Measurements from ENCODE around the gene HCK. TPM values are rescaled to one million over a fixed set of nuclear protein-coding genes. Genes with fewer than 3 reads are reported as not detected.
"Not testable (repeated sequence)": the region's sequence is repeated elsewhere in the genome, so short reads cannot be mapped to it uniquely, and the experiment has no call there.

The HCK gene
- total RNA-seq, 1 experiment from 2014 or later, result not detected

DNA sequence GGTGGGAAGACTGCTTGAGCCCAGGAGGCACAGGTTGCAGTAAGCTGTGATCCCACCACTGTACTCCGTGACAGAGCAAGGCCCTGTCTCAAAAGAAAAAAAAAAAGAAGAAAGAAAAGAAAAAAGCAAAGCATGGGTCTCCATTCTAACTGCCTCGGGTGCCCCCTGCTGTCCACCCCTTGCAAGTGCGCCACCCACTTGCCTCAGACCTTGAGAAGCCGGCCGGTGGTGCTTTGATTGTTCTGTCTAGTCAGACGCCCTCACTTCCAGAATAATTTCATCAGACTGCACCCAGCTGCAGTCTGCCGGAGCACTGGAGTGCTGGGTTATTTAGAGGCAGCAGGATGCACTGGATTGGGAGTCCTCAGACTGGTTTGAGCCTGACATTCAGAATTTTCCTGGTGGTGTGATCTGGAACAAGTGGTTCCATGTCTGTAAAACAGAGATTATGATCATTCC, 39.9 kb downstream of the HCK start:
- peak; percentile 68 for DNase-seq (ENCODE audit: low read depth)

GRCh38 chr20:32098786-32099185, 46.7 kb downstream of the HCK start:
- DNase-seq (ENCODE audit: low read depth), result no peak

- no peak for DNase-seq (ENCODE audit: low read depth)
Measured at GRCh38 chr20:32108814-32109391, 56.9 kb downstream of the HCK start.

- peak; percentile 97 for DNase-seq (ENCODE audit: low read depth)
Measured at GRCh38 chr20:32109392-32110172, 57.5 kb downstream of the HCK start, which contains the start of gene TM9SF4. Gene TM9SF4, plus strand, starts transcription at chr20:32109714. Its CDS starts 27 bp downstream, at chr20:32109741.

DNA sequence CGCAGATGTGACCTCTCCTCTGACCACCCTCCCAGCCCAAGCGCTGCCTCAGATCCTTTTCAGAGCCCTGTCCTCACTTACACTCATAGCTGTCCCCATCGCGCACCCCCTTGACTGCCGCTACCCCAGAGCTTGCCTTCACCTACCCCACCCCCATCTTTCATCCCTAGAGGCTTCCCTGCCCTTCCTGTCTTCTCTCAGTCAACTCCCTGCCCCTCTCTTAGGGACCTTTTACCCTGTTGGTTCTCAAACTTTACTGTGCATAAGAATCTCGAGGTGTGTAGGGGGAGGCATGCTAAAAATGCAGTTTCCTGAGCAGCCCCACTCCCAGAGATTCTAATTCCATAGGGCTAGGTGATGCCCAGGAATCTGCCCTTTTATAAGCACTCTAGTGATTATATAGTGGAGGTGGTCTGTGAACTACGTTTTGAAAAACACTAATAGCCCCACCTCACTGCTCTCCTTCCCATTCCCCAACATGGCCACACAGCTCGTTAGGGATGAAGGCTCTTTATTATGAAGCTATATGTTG, 58.2 kb downstream of the HCK start:
- DNase-seq (ENCODE audit: low read depth), result no peak

- DNase-seq (ENCODE audit: low read depth), result no peak
Measured at GRCh38 chr20:32110727-32111126, 58.7 kb downstream of the HCK start.

GRCh38 chr20:32111156-32111686, 59.2 kb downstream of the HCK start:
- no peak for DNase-seq (ENCODE audit: low read depth)

GRCh38 chr20:32111753-32112152, 59.7 kb downstream of the HCK start:
- DNase-seq (ENCODE audit: low read depth), result no peak

DNA sequence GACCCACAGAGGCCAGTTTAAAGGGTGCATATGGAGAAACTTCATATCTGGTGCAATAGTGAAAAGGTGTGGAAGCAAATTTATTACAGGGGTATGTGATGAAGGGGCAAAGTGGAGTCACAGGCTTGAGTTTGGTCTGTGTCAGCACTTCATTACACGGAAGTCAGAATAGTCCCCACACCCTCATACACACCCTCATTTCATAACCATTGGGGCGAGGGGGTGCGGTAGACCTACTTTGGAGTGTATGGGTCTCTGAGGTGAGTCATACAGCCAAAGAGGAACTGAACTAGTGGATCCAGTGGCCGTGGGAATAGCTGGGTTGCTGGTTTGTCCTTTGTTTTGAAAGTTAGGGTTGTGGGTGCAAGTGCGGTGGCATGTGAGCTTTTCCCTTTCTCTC, 60.8 kb downstream of the HCK start:
- DNase-seq (ENCODE audit: low read depth), result peak; percentile 16

DNA sequence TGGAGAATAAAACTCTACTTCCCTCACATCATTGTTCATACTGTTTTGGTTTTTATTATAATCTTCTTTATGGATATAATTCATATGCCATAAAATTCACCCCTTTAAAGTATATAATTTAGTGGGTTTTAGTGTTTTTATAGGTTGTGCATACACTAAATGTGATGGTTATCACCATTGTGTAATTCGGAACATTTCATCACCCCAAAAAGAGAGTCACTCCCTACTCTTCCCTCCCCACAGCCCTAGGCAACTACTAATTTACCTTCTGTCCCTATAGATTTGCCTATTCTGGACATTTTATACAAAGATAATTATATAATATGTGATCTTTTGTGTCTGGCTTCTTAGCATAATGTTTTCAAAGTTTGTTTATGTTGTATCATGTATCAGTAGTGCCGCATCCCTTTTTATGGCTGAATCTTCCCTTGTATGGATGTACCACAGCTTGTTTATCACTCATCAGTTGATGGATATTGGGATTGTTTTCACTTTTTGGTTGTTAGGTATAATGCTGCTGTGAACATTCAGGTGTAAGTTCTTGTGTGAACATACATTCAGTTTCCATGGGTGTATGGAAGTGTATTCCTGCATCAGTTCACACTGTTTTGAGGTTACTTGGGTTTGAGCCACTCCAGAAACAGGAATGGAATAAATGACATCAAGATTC, 61.7 kb downstream of the HCK start:
- DNase-seq (ENCODE audit: low read depth), result no peak

DNA sequence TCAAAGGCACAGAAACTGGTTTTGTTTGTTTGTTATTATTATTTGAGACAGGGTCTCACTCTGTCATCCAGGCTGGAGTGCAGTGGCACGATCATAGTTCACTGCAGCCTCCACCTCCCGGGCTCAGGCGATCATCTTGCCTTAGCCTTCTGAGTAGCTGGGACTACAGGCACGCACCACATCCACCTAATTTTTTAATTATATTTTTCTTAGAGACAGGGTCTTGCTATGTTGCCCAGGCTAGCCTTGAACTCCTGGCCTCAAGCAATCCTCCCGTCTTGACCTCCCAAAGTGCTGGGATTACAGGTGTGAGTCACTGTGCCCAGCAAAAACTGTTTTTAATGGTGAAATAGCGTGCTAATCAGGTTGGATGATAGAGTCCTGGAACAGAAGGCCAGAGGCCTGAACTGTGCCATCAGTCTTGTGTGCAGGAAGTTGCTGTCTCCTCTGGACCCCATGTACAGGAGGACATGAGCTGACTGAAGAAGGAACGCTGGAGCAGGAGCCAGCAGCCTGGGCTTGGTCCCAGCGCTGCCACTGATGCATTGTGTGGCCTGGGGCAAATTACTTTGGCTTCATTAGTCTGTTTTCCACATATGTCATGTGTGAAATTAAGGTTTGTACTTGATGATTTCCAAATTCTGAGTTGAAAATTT, 62.4 kb downstream of the HCK start:
- peak; percentile 15 for DNase-seq (ENCODE audit: low read depth)

DNA sequence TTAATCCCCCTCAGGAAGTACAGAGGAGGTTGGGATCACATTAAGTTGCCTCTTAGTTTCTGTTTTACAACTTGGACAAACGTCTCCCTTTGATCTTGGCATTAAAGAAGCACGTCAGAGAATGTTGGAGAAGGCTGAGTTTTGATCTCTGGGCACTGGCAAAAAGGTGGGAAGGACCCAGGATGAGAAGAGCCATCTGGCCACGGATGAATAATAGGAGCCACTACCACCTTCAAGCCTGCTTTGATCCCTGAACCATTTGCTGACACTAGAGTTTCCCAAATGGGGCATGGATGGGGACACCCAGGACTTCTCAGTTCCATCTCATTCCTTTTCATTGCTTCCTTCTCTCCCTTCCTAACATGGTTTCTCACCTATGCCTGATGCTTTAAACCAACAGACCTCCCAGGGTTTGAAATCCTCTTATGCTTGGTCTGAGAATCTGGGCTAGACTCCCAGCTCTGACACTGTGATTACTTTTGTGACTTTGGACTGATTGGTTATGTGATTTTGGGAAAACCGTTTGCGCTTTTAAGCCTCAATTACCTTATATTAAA, 63.2 kb downstream of the HCK start:
- no peak for DNase-seq (ENCODE audit: low read depth)

- no peak for DNase-seq (ENCODE audit: low read depth)
Measured at GRCh38 chr20:32116079-32116521, 64.1 kb downstream of the HCK start.

DNA sequence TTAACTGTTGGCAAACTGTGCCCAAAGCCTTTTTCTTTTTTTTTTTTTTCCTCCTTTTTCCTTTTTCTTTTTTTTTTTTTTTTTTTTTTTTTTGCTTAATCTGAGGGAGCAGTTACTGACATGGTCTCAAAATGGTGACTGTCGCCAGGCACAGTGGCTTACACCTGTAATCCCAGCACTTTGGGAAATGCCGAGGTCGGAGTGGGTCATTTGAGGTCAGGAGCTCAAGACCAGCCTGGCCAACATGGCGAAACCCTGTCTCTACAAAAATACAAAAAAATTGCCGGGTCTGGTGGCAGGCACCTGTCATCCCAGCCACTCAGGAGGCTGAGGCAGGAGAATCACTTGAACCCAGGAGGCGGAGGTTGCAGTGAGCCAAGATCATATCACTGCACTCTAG, 64.8 kb downstream of the HCK start:
- not testable (repeated sequence) for DNase-seq (ENCODE audit: low read depth)

- not testable (repeated sequence) for DNase-seq (ENCODE audit: low read depth)
Measured at GRCh38 chr20:32118427-32118826, 66.4 kb downstream of the HCK start.

DNA sequence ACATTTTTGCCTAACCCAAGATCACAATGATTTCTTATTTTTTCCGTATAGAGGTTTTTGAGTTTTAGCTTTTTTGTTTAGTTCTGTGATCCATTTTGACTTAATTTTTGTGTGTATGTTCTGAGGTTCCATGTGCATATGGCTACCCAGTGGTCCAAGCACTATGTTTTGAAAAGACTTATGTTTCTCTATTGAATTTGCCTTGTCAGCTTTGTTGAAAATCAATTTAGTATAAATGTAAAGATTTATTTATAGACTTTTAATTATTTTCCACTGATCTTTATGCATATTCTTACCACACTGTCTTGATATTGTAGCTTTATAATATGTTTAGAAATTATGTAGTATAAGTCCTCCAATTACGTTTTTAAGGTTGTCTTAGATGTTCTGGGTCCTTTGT, 67.7 kb downstream of the HCK start:
- DNase-seq (ENCODE audit: low read depth), result no peak

DNA sequence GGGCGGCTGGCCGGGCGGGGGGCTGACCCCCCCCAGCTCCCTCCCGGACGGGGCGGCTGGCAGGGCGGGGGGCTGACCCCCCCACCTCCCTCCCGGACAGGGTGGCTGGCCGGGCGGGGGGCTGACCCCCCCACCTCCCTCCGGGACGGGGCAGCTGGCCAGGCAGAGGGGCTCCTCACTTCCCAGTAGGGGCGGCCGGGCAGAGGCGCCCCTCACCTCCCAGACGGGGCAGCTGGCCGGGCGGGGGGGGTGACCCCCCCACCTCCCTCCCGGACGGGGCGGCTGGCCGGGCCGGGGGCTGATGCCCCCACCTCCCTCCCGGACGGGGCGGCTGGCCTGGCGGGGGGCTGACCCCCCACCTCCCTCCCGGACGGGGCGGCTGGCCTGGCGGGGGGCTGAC, 69.9 kb downstream of the HCK start:
- not testable (repeated sequence) for DNase-seq (ENCODE audit: low read depth)

DNA sequence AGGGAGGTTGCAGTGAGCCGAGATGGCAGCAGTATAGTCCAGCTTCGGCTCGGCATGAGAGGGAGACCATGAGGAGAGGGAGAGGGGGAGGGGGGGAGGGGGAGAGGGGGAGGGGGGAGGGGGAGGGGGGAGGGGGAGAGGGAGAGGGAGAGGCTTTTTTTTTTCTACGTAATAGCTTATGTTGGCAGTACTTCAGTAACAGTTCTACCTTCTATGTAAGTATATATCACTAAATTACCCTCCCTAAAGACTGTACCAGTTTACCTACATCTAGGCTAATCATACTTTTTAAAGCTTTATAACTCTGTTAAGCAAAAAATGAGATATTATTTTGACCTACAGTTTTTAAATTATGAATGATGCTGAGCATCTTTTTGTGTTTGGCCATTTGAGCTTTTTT, 71.0 kb downstream of the HCK start:
- no peak for DNase-seq (ENCODE audit: low read depth)

DNA sequence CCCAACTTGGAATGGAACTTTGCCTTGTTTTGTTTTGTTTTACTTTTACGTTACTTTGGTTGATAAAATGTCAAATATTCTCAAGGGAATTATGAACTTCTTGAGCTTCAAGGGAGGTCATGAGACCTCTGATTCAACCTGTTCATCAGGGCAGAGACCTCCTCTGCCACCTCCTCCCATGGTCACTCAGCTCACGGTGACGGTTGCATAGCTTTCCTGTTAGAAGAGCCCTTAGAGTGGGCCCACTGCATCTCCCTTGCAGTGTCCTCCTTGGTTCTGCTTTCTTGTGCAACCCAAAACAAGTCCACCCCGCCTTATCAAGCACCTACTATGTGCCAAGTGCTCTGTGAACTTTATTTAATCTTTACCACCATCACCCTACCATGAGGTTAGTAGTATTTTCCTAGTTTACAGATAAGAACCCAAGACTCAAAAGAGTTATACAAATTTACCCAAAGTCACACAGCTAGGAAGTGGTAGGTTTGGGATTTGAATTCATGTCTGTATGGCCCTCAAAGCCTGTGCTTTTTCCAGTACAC, 72.9 kb downstream of the HCK start:
- no peak for DNase-seq (ENCODE audit: low read depth)

- no peak for DNase-seq (ENCODE audit: low read depth)
Measured at GRCh38 chr20:32125506-32125905, 73.5 kb downstream of the HCK start.

GRCh38 chr20:32126919-32127318, 74.9 kb downstream of the HCK start:
- no peak for DNase-seq (ENCODE audit: low read depth)
